ENCODE results near the gene EIF4E.
"Not testable (repeated sequence)": the region's sequence is repeated elsewhere in the genome, so short reads cannot be mapped to it uniquely, and the experiment has no call there.

EIF4E gene

DNA sequence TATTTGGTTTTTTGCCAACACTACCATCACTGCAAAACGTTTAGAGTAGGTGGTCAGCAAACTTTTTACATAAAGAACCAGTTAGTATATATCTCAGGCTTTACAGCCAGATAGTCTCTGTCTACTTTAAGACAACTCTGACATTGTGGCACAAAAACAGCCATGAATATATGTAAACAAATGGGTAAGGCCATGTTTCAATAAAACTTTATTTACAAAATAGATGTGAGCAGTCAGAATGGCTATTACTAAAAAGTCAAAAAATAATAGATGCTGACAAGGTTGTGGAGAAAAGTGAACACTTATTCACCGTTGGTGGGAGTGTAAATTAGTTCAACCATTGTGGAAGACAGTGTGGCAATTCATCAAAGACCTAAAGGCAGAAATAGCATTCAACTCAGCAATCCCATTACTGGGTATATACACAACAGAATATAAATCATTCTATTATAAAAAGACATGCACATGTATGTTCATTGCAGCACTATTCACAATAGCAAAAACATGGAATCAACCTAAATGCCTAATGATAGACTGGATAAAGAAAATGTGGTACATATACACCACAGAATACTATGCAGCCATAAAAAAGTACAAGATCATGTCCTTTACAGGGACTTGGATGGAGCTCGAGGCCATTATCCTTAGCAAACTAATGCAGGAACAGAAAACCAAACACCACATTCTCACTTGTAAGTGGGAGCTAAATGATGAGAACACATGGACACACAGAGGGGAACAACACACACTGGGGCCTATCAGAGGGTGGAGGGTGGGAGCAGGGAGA is 56.6 kb downstream of the EIF4E start:
- not testable (repeated sequence) for DNase-seq

GRCh38 chr4:98867648-98868047 is 61.3 kb downstream of the EIF4E start:
- DNase-seq: no peak

GRCh38 chr4:98865059-98865458 is 63.9 kb downstream of the EIF4E start:
- no peak for DNase-seq

- DNase-seq: no peak
These were observed 64.4 kb downstream of the EIF4E start for GRCh38 chr4:98864560-98864959.

- no peak for DNase-seq
These were observed 66.6 kb downstream of the EIF4E start for GRCh38 chr4:98862371-98862770.

DNA sequence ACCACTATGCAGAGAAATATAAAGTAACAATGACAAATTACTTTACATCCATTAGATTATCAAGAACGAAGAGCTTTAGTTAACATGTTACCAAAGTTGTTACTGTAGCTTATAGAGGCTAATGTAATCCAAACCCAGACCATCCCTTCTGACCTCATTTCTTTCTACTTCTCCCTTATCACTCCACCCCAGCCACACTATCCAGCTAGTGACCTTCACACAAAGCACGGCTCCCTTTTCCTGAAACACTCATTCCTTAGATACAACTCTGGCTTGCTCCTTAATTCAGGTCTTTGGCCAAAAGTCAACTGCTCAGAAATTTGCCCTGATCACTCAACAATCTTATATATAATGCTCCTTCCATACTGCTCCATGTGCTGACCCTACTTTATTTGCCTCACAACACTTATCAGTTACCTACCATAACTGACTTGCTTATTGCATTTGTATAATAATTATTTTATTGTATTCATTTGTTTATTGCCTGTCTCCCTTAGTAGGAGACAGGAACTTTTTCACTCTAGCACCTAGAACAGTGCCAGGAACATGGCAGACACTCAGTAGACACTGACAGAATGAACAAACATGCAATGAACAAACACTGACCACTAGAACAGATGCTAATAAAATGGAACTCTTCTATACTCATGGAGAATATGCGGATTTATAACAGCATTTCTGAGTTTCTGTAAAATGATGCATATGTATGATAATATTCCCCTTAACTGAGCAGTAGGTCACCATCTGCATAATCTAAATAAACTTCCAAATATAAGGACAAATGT is 67.6 kb downstream of the EIF4E start:
- no peak for DNase-seq

GRCh38 chr4:98851806-98852205 is 77.1 kb downstream of the EIF4E start:
- no peak for DNase-seq

GRCh38 chr4:98850937-98851336 is 78.0 kb downstream of the EIF4E start:
- no peak for DNase-seq

GRCh38 chr4:98848448-98848847 is 80.5 kb downstream of the EIF4E start:
- DNase-seq: no peak

DNA sequence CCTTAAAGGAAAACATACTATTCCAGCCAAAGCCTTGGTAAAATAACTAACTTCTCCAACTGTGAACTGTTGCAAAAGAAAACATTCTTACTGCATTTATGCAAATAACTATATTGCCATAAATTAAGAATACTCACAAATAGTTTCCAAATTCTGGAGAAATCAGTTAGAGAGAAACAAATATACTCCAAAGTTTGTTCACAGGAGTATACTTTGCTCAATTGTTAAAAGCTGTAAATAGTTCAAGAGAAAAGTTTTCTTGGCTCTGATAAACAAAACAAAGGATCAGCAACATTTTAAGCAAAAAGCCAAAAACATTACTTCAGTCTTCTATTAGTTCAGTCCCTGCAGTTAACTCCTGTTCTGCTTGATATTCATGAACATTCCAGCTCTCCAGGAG is 83.0 kb downstream of the EIF4E start:
- DNase-seq: no peak

DNA sequence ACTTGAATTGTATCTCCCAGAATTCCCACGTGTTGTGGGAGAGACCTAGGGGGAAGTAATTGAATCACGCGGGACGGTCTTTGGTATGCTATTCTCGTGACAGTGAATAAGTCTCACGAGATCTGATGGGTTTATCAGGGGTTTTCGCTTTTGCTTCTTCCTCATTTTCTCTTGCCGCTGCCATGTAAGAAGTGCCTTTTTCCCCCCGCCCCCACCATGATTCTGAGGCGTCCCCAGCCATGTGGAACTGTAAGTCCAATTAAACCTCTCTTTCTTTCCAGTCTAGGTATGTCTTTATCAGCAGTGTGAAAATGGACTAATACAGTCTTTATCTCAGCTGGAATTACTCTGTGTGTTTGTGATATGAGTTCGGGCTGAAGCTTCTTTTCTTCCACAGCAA is 86.0 kb downstream of the EIF4E start:
- DNase-seq: not testable (repeated sequence)

GRCh38 chr4:98838977-98839618 is 89.8 kb downstream of the EIF4E start:
- no peak for DNase-seq

- no peak for DNase-seq
These were observed 90.4 kb downstream of the EIF4E start for GRCh38 chr4:98838531-98838930.

- DNase-seq: no peak
These were observed 95.5 kb downstream of the EIF4E start for GRCh38 chr4:98833384-98833783.

- DNase-seq: not testable (repeated sequence)
These were observed 97.9 kb downstream of the EIF4E start for GRCh38 chr4:98831036-98831435.
